ENCODE results near the gene DCDC2B.

DCDC2B gene

GRCh38 chr1:32179193-32179442 lies 29.8 kb upstream of the DCDC2B start:
- no peak for DNase-seq (ENCODE audit: low read depth)
- H3K4me3 ChIP-seq (ENCODE audit: low read depth, low read length): peak overlapping the region; percentile 84
- TF ChIP-seq CTCF (IDR thresholded peaks at IDR 0.05; ENCODE audit: low read depth, low read length, missing control alignments): no peak

- no peak for TF ChIP-seq CTCF (IDR thresholded peaks at IDR 0.05; ENCODE audit: low read depth, low read length, missing control alignments)
- peak within 1 kb of the TSS; percentile 84 for H3K4me3 ChIP-seq (ENCODE audit: low read depth, low read length)
- peak; percentile 72 for DNase-seq (ENCODE audit: low read depth)
These were observed 29.3 kb upstream of the DCDC2B start, which contains the start of gene TXLNA for GRCh38 chr1:32179443-32180185. TSS of gene TXLNA (plus strand) at chr1:32179675. CDS start at chr1:32180346, 671 bp downstream.

GRCh38 chr1:32180186-32181060 lies 28.5 kb upstream of the DCDC2B start:
- no peak for TF ChIP-seq CTCF (IDR thresholded peaks at IDR 0.05; ENCODE audit: low read depth, low read length, missing control alignments)
- H3K4me3 ChIP-seq (ENCODE audit: low read depth, low read length): peak overlapping the region; percentile 84
- no peak for DNase-seq (ENCODE audit: low read depth)

GRCh38 chr1:32181065-32181464 lies 27.8 kb upstream of the DCDC2B start:
- TF ChIP-seq CTCF (IDR thresholded peaks at IDR 0.05; ENCODE audit: low read depth, low read length, missing control alignments): no peak
- H3K4me3 ChIP-seq (ENCODE audit: low read depth, low read length): peak overlapping the region; percentile 84
- no peak for DNase-seq (ENCODE audit: low read depth)

- peak overlapping the region; percentile 84 for H3K4me3 ChIP-seq (ENCODE audit: low read depth, low read length)
- DNase-seq (ENCODE audit: low read depth): no peak
- TF ChIP-seq CTCF (IDR thresholded peaks at IDR 0.05; ENCODE audit: low read depth, low read length, missing control alignments): no peak
These were observed 27.3 kb upstream of the DCDC2B start for GRCh38 chr1:32181563-32181962.

- DNase-seq (ENCODE audit: low read depth): no peak
- H3K4me3 ChIP-seq (ENCODE audit: low read depth, low read length): peak overlapping the region; percentile 84; the same call in 1 of the 2 replicates
- no peak for TF ChIP-seq CTCF (IDR thresholded peaks at IDR 0.05; ENCODE audit: low read depth, low read length, missing control alignments)
These were observed 26.8 kb upstream of the DCDC2B start for GRCh38 chr1:32182060-32182459.
